ENCODE measurements around the gene ZDHHC13. TPM values are rescaled to one million over a fixed set of nuclear protein-coding genes. Genes with fewer than 3 reads are reported as not detected.

Gene ZDHHC13
- total RNA-seq, 1 donor from 2014 or later: 18.5 TPM

- Mint-ChIP-seq H3K9me3 (peaks cover 2% of the 10 kb centered on the region), H3K36me3 (ENCODE audit: low read depth) (peaks cover 10% of the 10 kb centered on the region), H3K27ac (ENCODE audit: unreplicated experiment) (no peak overlapping the region), H3K27me3 (ENCODE audit: low read depth) (peaks cover 94% of the 10 kb centered on the region), H3K4me3 (no peak overlapping the region), H3K4me1 (peaks cover 31% of the 10 kb centered on the region)
- no peak for DNase-seq (ENCODE audit: low read depth, low spot score)
- TF ChIP-seq CTCF (conservative IDR thresholded peaks at IDR 0.05): no peak
These were observed 68.1 kb downstream of the ZDHHC13 start for GRCh38 chr11:19185036-19185435.

- TF ChIP-seq CTCF (conservative IDR thresholded peaks at IDR 0.05): no peak
- H3K4me3 Mint-ChIP-seq: no peak overlapping the region
These were observed 68.6 kb downstream of the ZDHHC13 start for GRCh38 chr11:19185516-19186052.

GRCh38 chr11:19187114-19187832, 70.3 kb downstream of the ZDHHC13 start:
- Mint-ChIP-seq H3K4me3 (no peak overlapping the region), H3K36me3 (ENCODE audit: low read depth) (peaks cover 4% of the 10 kb centered on the region), H3K27me3 (ENCODE audit: low read depth) (peaks cover 92% of the 10 kb centered on the region), H3K27ac (ENCODE audit: unreplicated experiment) (peak overlapping the region; percentile 31), H3K9me3 (no peaks in the 10 kb centered on the region), H3K4me1 (peaks cover 31% of the 10 kb centered on the region)
- DNase-seq (ENCODE audit: low read depth, low spot score): no peak
- no peak for TF ChIP-seq CTCF (conservative IDR thresholded peaks at IDR 0.05)

More at GRCh38 chr11:19185516-19186052, 68.6 kb downstream of the ZDHHC13 start:
- no peaks in the 10 kb centered on the region for H3K9me3 Mint-ChIP-seq
- DNase-seq (ENCODE audit: low read depth, low spot score): no peak
- H3K27ac Mint-ChIP-seq (ENCODE audit: unreplicated experiment): no peak overlapping the region
- peaks cover 31% of the 10 kb centered on the region for H3K4me1 Mint-ChIP-seq
- H3K27me3 Mint-ChIP-seq (ENCODE audit: low read depth): peaks cover 92% of the 10 kb centered on the region
- peaks cover 7% of the 10 kb centered on the region for H3K36me3 Mint-ChIP-seq (ENCODE audit: low read depth)

- Mint-ChIP-seq H3K9me3 (no peaks in the 10 kb centered on the region), H3K27me3 (ENCODE audit: low read depth) (peaks cover 92% of the 10 kb centered on the region), H3K36me3 (ENCODE audit: low read depth) (peaks cover 4% of the 10 kb centered on the region), H3K27ac (ENCODE audit: unreplicated experiment) (peak overlapping the region; percentile 31), H3K4me3 (peak overlapping the region; percentile 50), H3K4me1 (peaks cover 31% of the 10 kb centered on the region)
- DNase-seq (ENCODE audit: low read depth, low spot score): peak; percentile 21
- no peak for TF ChIP-seq CTCF (conservative IDR thresholded peaks at IDR 0.05)
These were observed 70.9 kb downstream of the ZDHHC13 start for GRCh38 chr11:19187833-19188258.

- no peak overlapping the region for H3K27ac Mint-ChIP-seq (ENCODE audit: unreplicated experiment)
- H3K9me3 Mint-ChIP-seq: no peaks in the 10 kb centered on the region
- H3K4me1 Mint-ChIP-seq: peaks cover 23% of the 10 kb centered on the region
- no peak for TF ChIP-seq CTCF (conservative IDR thresholded peaks at IDR 0.05)
- peaks cover 3% of the 10 kb centered on the region for H3K36me3 Mint-ChIP-seq (ENCODE audit: low read depth)
- peaks cover 86% of the 10 kb centered on the region for H3K27me3 Mint-ChIP-seq (ENCODE audit: low read depth)
- H3K4me3 Mint-ChIP-seq: no peak overlapping the region
- no peak for DNase-seq (ENCODE audit: low read depth, low spot score)
These were observed 74.7 kb downstream of the ZDHHC13 start for GRCh38 chr11:19191530-19192169.
